VCaP (cell line): ENCODE results near the gene DGKE.

ENCODE experiments used
- H3K27ac ChIP-seq: fragments of 450-650 bp; 2 replicates; pipeline ENCODE4 v1.5.1; 2017
- CTCF ChIP-seq: fragments of 450-650 bp; conservative IDR thresholded peaks from 2 replicates; pipeline ENCODE4 v1.5.1; 2017; ENCODE audit warnings: mild to moderate bottlenecking, moderate library complexity

The DGKE gene

DNA sequence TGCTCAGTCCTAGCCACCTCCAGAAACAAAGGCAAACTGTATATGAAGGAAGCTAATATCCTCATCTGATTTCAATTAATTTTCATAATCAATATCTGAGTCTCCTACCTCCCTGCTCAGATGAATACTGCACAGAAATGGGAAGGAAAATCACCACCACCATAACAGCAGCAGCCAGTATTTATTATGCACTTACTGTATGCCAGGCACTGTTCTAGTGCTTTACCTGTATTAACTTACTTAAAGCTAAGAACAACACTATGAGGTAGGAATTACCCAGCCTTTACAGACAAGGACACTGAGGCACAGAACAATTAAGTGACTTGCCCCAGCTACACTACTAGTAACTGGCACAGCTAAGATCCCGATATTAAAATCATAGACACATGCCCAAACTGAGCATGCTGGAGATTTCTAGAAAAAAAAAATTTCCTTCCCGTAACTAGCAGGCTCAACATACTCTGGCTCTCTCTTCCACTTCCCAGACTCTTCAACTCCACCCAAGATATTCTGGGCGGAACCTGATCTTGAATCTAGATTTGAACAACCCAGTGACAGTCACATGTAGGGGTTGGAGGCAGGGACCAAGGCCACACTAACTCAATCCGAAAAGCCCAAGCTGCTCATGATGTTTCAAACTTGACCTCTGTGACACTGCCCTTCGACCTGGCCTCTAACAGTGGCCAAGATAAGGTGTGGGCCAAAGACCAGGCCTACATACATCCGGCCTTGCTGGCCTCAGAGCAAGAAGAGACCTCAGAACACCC, 76.0 kb downstream of the DGKE start:
- no peak overlapping the region for H3K27ac ChIP-seq
- no peak for TF ChIP-seq CTCF

GRCh38 chr17:56910509-56911235, 76.7 kb downstream of the DGKE start:
- no peak for TF ChIP-seq CTCF
- H3K27ac ChIP-seq: no peak overlapping the region

- no peak for TF ChIP-seq CTCF
- peak overlapping the region; percentile 86; the same call in 1 of the 2 replicates for H3K27ac ChIP-seq
Measured at GRCh38 chr17:56912105-56912999, 78.4 kb downstream of the DGKE start.

- H3K27ac ChIP-seq: peak overlapping the region; percentile 86
- no peak for TF ChIP-seq CTCF
Measured at GRCh38 chr17:56913000-56913311, 79.0 kb downstream of the DGKE start.

DNA sequence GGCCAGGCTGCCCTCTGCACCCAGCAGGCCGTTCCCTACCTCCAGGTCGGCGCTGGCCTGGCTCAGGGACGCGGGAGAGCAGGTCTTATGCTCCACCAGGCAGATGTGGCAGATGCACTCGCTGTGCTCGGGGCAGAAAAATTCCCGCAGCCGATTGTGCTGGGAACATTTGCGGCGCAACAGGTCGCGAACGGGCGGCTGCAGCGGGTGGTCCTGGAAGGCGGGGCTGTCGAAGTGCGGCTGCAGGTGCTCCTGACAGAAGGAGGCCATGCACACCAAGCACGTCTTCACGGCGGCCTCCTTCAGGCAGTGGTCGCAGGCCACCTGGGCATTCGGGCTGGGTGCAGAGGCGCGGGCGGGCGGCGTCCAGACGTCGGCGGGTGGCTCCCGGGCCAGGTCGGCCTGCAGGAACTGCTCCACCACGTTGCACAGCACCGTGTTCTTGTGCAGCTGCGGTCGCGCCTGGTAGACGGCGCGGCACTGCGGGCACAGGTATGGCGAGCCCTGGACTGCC, 79.5 kb downstream of the DGKE start:
- peak overlapping the region; percentile 86 for H3K27ac ChIP-seq
- no peak for TF ChIP-seq CTCF

GRCh38 chr17:56913867-56914580, 80.1 kb downstream of the DGKE start, which contains the start of gene TRIM25:
TSS of gene TRIM25 (minus strand) at chr17:56914049. CDS start at chr17:56913988, 61 bp downstream.
- no peak for TF ChIP-seq CTCF
- peak within 1 kb of the TSS; percentile 86 for H3K27ac ChIP-seq
